Measurements from ENCODE around the gene DNAJA2.

The DNAJA2 gene

GRCh38 chr16:46961373-46962353, 11.8 kb downstream of the DNAJA2 start:
- no peaks in the 10 kb centered on the region for H3K9me3 ChIP-seq (ENCODE audit: control insufficient read depth, insufficient read depth, low read depth, low read length)
- CTCF ChIA-PET: interaction anchor here (0.7 kb wide), 1 partner anchor 200 kb away, joined by 3 read pairs; no protein-coding TSS in a partner anchor
- H3K27ac ChIP-seq (ENCODE audit: extremely low read depth, low read depth, low read length): no peak overlapping the region
- TF ChIP-seq ZFP69B (tag by site-specific recombination; IDR thresholded peaks at IDR 0.05) (no peak), FEZF1 (tag by site-specific recombination; IDR thresholded peaks at IDR 0.05) (no peak), HOXA7 (CRISPR knock-in tag; IDR thresholded peaks at IDR 0.05; ENCODE audit: borderline replicate concordance) (no peak), ZNF354C (tag by site-specific recombination; IDR thresholded peaks at IDR 0.05; ENCODE audit: borderline replicate concordance, low read depth) (no peak), REPIN1 (tag by site-specific recombination; IDR thresholded peaks at IDR 0.05; ENCODE audit: low read depth) (no peak), KLF8 (tag by site-specific recombination; IDR thresholded peaks at IDR 0.05) (no peak), MEIS1 (CRISPR knock-in tag; IDR thresholded peaks at IDR 0.05; ENCODE audit: borderline replicate concordance) (no peak), ZBTB17 (tag by site-specific recombination; IDR thresholded peaks at IDR 0.05) (no peak), ZNF514 (tag by site-specific recombination; IDR thresholded peaks at IDR 0.05) (no peak), ZNF596 (tag by site-specific recombination; IDR thresholded peaks at IDR 0.05) (no peak), ZNF544 (tag by site-specific recombination; IDR thresholded peaks at IDR 0.05) (no peak), ZNF623 (tag by site-specific recombination; IDR thresholded peaks at IDR 0.05) (no peak), SALL2 (tag by site-specific recombination; IDR thresholded peaks at IDR 0.05; ENCODE audit: borderline replicate concordance) (no peak), SETDB1 (IDR thresholded peaks at IDR 0.05; ENCODE audit: insufficient read length, low read length) (no peak), GLIS2 (tag by site-specific recombination; IDR thresholded peaks at IDR 0.05) (no peak), ZBTB7A (tag by site-specific recombination; IDR thresholded peaks at IDR 0.05; ENCODE audit: low read depth) (no peak), ZNF561 (tag by site-specific recombination; IDR thresholded peaks at IDR 0.05; ENCODE audit: borderline replicate concordance) (no peak)
- TF ChIP-seq, protein P1, sequence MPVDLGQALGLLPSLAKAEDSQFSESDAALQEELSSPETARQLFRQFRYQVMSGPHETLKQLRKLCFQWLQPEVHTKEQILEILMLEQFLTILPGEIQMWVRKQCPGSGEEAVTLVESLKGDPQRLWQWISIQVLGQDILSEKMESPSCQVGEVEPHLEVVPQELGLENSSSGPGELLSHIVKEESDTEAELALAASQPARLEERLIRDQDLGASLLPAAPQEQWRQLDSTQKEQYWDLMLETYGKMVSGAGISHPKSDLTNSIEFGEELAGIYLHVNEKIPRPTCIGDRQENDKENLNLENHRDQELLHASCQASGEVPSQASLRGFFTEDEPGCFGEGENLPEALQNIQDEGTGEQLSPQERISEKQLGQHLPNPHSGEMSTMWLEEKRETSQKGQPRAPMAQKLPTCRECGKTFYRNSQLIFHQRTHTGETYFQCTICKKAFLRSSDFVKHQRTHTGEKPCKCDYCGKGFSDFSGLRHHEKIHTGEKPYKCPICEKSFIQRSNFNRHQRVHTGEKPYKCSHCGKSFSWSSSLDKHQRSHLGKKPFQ (tag by site-specific recombination; IDR thresholded peaks at IDR 0.05): no peak
- TF ChIP-seq, protein P2, sequence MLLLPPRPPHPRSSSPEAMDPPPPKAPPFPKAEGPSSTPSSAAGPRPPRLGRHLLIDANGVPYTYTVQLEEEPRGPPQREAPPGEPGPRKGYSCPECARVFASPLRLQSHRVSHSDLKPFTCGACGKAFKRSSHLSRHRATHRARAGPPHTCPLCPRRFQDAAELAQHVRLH (tag by site-specific recombination; IDR thresholded peaks at IDR 0.05): no peak
- TF ChIP-seq, protein P3, sequence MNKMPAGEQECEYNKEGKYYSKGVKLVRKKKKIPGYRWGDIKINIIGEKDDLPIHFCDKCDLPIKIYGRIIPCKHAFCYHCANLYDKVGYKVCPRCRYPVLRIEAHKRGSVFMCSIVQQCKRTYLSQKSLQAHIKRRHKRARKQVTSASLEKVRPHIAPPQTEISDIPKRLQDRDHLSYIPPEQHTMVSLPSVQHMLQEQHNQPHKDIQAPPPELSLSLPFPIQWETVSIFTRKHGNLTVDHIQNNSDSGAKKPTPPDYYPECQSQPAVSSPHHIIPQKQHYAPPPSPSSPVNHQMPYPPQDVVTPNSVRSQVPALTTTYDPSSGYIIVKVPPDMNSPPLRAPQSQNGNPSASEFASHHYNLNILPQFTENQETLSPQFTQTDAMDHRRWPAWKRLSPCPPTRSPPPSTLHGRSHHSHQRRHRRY (tag by site-specific recombination; IDR thresholded peaks at IDR 0.05): no peak
- POLR2A ChIA-PET: interaction anchor here (1.0 to 1.5 kb wide), 2 partner anchors 9 to 10 kb away, joined by 3 to 6 read pairs; no protein-coding TSS in a partner anchor
- H3K4me1 ChIP-seq (ENCODE audit: control insufficient read depth, insufficient read depth, low read length): no peaks in the 10 kb centered on the region
- peaks cover 72 to 99% of the 10 kb centered on the region in 2 experiments for H3K36me3 ChIP-seq (ENCODE audit: control insufficient read depth in 2 of 2, insufficient read depth in 1 of 2, low read length in 2 of 2)
- H3K4me3 ChIP-seq (ENCODE audit: low read depth, low read length): no peak overlapping the region

DNA sequence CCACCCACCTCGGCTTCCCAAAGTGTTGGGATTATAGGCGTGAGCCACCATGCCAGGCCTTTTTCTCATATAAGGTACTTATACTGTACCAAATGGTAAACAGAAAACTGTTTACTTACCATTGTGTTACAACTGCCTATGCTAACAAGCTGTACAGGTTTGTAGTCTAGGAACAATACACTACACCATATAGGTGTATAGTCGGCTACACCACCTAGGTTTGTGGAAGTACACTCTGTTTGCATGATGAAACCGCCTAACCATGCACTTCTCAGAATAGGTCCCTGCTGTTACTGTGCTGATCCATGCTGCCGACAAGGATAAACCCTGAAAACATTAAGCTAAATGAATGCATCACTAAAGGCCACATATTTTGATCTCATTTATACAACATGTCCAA, 18.9 kb downstream of the DNAJA2 start:
- no peak overlapping the region for H3K4me3 ChIP-seq (ENCODE audit: low read depth, low read length)
- ChIA-PET POLR2A (interaction anchor here (0.5 kb wide), 1 partner anchor 25 kb away, joined by 3 read pairs; no protein-coding TSS in a partner anchor), CTCF (interaction anchor here (0.6 kb wide), 1 partner anchor 46 kb away, joined by 3 read pairs; no protein-coding TSS in a partner anchor)
- H3K36me3 ChIP-seq (ENCODE audit: control insufficient read depth in 2 of 2, insufficient read depth in 1 of 2, low read length in 2 of 2): peaks cover 22 to 55% of the 10 kb centered on the region in 2 experiments
- H3K4me1 ChIP-seq (ENCODE audit: control insufficient read depth, insufficient read depth, low read length): no peaks in the 10 kb centered on the region
- H3K27ac ChIP-seq (ENCODE audit: extremely low read depth, low read depth, low read length): no peak overlapping the region
- no peaks in the 10 kb centered on the region for H3K9me3 ChIP-seq (ENCODE audit: control insufficient read depth, insufficient read depth, low read depth, low read length)
- no peak for TF ChIP-seq ZNF777 (tag by site-specific recombination; IDR thresholded peaks at IDR 0.05; ENCODE audit: borderline replicate concordance)
- no peak for TF ChIP-seq ZNF792 (tag by site-specific recombination; IDR thresholded peaks at IDR 0.05)
- TF ChIP-seq ZNF366 (tag by site-specific recombination; conservative IDR thresholded peaks at IDR 0.05): no peak
- TF ChIP-seq MEIS1 (CRISPR knock-in tag; IDR thresholded peaks at IDR 0.05; ENCODE audit: borderline replicate concordance): no peak

Data from HEK293 (cell line).